ENCODE data around the gene SNTG2. TPM values are rescaled to one million over a fixed set of nuclear protein-coding genes. Genes with fewer than 3 reads are reported as not detected.

The SNTG2 gene
- polyA plus RNA-seq, 3 donors = not detected

DNA sequence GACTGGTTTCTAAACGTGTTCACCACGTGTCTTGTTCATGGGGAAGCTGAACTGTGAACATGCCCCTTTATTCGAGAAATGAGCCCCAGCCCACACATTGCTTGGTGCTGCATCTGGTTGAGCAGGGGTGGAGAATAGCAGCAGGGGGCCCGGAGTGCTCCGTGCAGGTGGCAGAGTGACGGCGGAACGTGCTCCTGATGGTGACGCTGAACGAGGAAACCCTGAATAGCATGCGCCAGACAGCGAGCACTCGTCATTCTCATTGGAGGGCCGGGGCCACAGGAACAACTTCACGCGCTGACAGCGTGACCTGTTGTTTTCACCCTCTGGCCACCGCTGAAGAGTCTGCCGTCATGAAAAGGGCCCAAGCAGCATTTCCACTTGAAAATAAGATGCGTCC lies 336.8 kb downstream of the SNTG2 start:
- Histone ChIP-seq H3K4me3 (replicated peaks in 1 of 3; ENCODE audit: low read depth in 2 of 3, low read length in 3 of 3) (no peak overlapping the region), H3K4me1 (ENCODE audit: control insufficient read depth in 1 of 2, insufficient read depth in 2 of 2, low read length in 2 of 2) (no peaks in the 10 kb centered on the region), H3K27ac (ENCODE audit: low read depth in 1 of 2, low read length in 2 of 2) (no peak overlapping the region), H3K9ac (ENCODE audit: insufficient read depth, low read length, poor library complexity, severe bottlenecking) (no peak overlapping the region), H3K79me2 (ENCODE audit: insufficient read depth, low read length) (no peaks in the 10 kb centered on the region), H2AFZ (ENCODE audit: insufficient read depth, low read depth, low read length, poor library complexity, severe bottlenecking) (no peak overlapping the region), H4K20me1 (ENCODE audit: insufficient read depth, low read length) (no peaks in the 10 kb centered on the region), H3K36me3 (replicated peaks in 1 of 2; ENCODE audit: control insufficient read depth in 1 of 2, insufficient read depth in 2 of 2, low read length in 2 of 2) (no peaks in the 10 kb centered on the region), H3K4me2 (replicated peaks; ENCODE audit: extremely low read depth, low read length, poor library complexity, severe bottlenecking) (no peak overlapping the region), H3K9me3 (replicated peaks in 1 of 2; ENCODE audit: control insufficient read depth in 1 of 2, insufficient read depth in 1 of 2, low read length in 2 of 2) (no peaks in the 10 kb centered on the region), H3K27me3 (ENCODE audit: control insufficient read depth in 2 of 2, insufficient read depth in 2 of 2, low read length in 2 of 2) (no peaks in the 10 kb centered on the region)
- intact Hi-C loops (cut with micrococcal nuclease) = no loop called here
- Mint-ChIP-seq H3K27ac (no peak overlapping the region), H3K27me3 (ENCODE audit: low read depth in 3 of 3) (peaks cover 0 to 6% (median under 1%) of the 10 kb centered on the region in 3 donors), H3K4me3 (no peak overlapping the region), H3K36me3 (no peaks in the 10 kb centered on the region), H3K4me1 (no peaks in the 10 kb centered on the region), H3K9me3 (peaks cover 0 to 10% (median 3%) of the 10 kb centered on the region in 7 donors)
- DNase-seq = no peak
- TF ChIP-seq, protein P1, sequence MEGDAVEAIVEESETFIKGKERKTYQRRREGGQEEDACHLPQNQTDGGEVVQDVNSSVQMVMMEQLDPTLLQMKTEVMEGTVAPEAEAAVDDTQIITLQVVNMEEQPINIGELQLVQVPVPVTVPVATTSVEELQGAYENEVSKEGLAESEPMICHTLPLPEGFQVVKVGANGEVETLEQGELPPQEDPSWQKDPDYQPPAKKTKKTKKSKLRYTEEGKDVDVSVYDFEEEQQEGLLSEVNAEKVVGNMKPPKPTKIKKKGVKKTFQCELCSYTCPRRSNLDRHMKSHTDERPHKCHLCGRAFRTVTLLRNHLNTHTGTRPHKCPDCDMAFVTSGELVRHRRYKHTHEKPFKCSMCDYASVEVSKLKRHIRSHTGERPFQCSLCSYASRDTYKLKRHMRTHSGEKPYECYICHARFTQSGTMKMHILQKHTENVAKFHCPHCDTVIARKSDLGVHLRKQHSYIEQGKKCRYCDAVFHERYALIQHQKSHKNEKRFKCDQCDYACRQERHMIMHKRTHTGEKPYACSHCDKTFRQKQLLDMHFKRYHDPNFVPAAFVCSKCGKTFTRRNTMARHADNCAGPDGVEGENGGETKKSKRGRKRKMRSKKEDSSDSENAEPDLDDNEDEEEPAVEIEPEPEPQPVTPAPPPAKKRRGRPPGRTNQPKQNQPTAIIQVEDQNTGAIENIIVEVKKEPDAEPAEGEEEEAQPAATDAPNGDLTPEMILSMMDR (IDR thresholded peaks at IDR 0.05) = no peak
- 95% methylated on average over 17 of the region's 20 CpGs for WGBS (ENCODE audit: insufficient coverage)

DNA sequence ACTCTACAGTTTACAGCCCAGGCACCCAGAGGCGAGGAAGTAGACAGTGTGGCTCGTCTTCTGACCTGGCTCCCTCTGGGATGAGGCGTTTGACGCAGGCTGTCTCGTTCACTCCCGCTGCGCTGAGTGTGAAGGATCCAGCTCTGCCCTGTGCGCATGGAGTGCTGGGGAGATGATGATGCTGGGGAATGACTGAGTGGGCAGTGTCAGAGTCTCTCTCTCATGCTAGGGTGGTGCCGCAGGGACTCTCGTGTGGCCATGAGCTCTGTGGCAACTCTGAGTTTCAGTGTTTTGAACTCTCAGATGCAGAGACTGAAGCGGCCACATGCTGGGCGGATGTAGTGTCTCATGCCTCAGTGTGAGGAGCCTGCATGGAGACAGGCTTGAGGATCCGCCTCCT lies 344.3 kb downstream of the SNTG2 start:
- Histone ChIP-seq H4K20me1 (ENCODE audit: insufficient read depth, low read length) (no peaks in the 10 kb centered on the region), H3K4me2 (replicated peaks; ENCODE audit: extremely low read depth, low read length, poor library complexity, severe bottlenecking) (no peak overlapping the region), H3K9ac (ENCODE audit: insufficient read depth, low read length, poor library complexity, severe bottlenecking) (no peak overlapping the region), H3K9me3 (replicated peaks in 1 of 2; ENCODE audit: control insufficient read depth in 1 of 2, insufficient read depth in 1 of 2, low read length in 2 of 2) (peaks cover 0 to 11% of the 10 kb centered on the region in 2 donors), H3K79me2 (ENCODE audit: insufficient read depth, low read length) (no peaks in the 10 kb centered on the region), H3K4me1 (ENCODE audit: control insufficient read depth in 1 of 2, insufficient read depth in 2 of 2, low read length in 2 of 2) (no peaks in the 10 kb centered on the region), H3K36me3 (replicated peaks in 1 of 2; ENCODE audit: control insufficient read depth in 1 of 2, insufficient read depth in 2 of 2, low read length in 2 of 2) (no peaks in the 10 kb centered on the region), H3K27me3 (ENCODE audit: control insufficient read depth in 2 of 2, insufficient read depth in 2 of 2, low read length in 2 of 2) (no peaks in the 10 kb centered on the region), H2AFZ (ENCODE audit: insufficient read depth, low read depth, low read length, poor library complexity, severe bottlenecking) (no peak overlapping the region), H3K27ac (ENCODE audit: low read depth in 1 of 2, low read length in 2 of 2) (no peak overlapping the region), H3K4me3 (replicated peaks in 1 of 3; ENCODE audit: low read depth in 2 of 3, low read length in 3 of 3) (no peak overlapping the region)
- peaks cover 0 to 15% (median 3%) of the 10 kb centered on the region in 7 donors for H3K9me3 Mint-ChIP-seq
- 88% methylated on average over 9 of the region's 13 CpGs for WGBS (ENCODE audit: insufficient coverage)
- TF ChIP-seq, protein P1 (IDR thresholded peaks at IDR 0.05) = no peak
- intact Hi-C loops (cut with micrococcal nuclease) = no loop called here
- no peak for DNase-seq
- no peak overlapping the region for H3K4me3 Mint-ChIP-seq
- peaks cover 2 to 3% (median 3%) of the 10 kb centered on the region in 3 donors for H3K27me3 Mint-ChIP-seq (ENCODE audit: low read depth in 3 of 3)
- H3K36me3 Mint-ChIP-seq = no peaks in the 10 kb centered on the region
- H3K4me1 Mint-ChIP-seq = no peaks in the 10 kb centered on the region
- no peak overlapping the region for H3K27ac Mint-ChIP-seq

Measured in CD14-positive monocyte (primary cell).